ENCODE data around the gene POLR2H. TPM values are rescaled to one million over a fixed set of nuclear protein-coding genes. Genes with fewer than 3 reads are reported as not detected.

The POLR2H gene
- total RNA-seq, 1 donor = 46.9 TPM

GRCh38 chr3:184368116-184368515, 6.6 kb downstream of the POLR2H start:
- DNase-seq (ENCODE audit: low read depth in 2 of 3, low spot score in 2 of 3) = no peak

DNA sequence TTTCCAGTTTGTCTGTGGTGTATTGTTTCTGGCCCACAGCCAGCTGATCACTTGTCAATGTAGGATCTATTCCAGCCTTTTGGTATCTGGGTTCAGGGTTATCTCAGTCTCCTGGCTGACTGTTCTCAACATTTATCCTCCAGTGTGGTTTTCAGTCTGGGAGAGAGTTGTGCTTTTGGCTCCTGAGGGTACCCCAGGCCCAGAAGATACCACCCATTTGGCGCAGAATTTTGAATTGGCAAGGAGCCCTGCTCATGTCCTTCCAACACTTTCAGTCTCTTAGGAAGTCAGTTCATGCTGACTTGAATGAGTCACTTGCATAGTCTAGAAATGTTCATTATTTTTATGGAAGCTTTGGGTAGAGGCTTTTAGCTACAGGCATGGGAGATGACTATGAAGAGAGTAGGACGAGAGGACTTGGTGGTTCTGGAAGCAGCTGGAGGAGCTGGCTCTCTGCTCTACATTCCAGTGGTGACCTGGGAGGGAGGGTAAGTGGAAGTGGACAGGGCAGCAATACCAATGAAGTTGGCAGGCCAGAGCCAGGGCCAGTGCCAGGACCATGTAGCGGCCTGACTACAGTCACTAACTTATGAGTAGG, 7.2 kb downstream of the POLR2H start:
- DNase-seq (ENCODE audit: low read depth in 2 of 3, low spot score in 2 of 3) = no peak

DNA sequence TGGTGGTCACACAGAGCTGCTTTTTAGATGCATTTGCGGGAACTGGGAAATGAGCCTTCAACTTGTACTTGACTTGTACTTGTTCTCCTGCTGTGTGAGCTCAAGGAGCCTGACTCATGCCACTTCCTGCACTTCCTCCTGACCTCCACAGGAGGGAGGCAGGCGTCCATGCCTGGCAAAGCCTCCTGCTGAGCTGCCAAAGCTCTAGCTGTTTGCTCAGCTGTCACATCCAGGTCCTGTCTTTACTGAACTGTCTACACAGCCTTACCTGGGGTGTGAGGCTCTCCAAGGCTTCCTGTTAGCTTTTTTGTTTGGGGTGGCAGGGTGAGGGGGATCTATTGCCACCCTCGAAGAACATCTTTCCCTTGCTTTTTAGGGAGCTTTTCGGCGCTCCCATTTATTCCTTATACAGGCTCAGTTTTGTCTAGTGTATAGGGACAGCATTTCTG, 10.1 kb downstream of the POLR2H start:
- DNase-seq (ENCODE audit: low read depth in 2 of 3, low spot score in 2 of 3) = peak in 2 of 3 donors; percentile 82 to 90

GRCh38 chr3:184372296-184372821, 10.8 kb downstream of the POLR2H start:
- DNase-seq (ENCODE audit: low read depth in 2 of 3, low spot score in 2 of 3) = no peak

- no peak for DNase-seq (ENCODE audit: low read depth in 2 of 3, low spot score in 2 of 3)
These were observed 11.4 kb downstream of the POLR2H start for GRCh38 chr3:184372911-184373310.

DNA sequence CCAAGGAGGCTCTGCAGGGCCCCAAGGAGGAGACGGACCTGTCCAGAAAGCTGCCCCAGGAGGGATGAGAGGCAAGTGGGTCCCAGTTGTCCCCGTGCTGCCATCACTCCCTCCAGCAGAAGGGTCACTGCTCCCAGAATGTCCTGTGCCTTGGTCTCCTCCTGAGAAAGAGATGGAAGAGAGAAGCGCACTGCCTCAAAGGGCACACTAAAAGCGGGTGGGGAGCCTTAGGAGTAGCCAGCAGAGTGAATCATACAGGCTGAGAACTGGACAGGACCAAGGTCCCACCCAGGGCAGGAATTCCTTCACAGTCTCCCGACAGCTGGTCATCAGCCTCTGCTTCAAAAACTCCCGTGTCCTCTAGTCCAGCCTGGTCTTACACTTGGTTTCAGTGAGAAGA, 11.9 kb downstream of the POLR2H start:
- DNase-seq (ENCODE audit: low read depth in 2 of 3, low spot score in 2 of 3) = no peak

GRCh38 chr3:184375747-184376461, 14.4 kb downstream of the POLR2H start:
- DNase-seq (ENCODE audit: low read depth in 2 of 3, low spot score in 2 of 3) = no peak

DNA sequence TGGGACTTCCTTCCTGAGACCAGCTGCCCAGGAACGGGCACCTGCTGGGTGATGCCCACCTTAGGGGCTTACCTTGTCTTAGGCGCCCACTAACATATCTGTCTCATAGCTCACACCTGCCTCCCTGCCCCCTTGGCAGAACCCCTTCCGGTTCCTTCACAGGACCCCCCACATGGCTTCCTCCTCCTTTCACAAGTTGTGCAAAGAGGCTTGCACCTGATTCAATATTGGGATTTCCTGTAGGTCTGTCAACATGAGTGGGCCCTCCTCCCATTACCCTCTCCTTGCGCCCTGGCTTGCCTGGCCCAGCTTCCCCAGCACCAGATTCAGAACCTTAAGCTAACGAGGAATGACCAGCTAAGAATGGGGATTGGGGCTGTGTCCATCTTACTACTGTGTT, 15.9 kb downstream of the POLR2H start:
- no peak for DNase-seq (ENCODE audit: low read depth in 2 of 3, low spot score in 2 of 3)

DNA sequence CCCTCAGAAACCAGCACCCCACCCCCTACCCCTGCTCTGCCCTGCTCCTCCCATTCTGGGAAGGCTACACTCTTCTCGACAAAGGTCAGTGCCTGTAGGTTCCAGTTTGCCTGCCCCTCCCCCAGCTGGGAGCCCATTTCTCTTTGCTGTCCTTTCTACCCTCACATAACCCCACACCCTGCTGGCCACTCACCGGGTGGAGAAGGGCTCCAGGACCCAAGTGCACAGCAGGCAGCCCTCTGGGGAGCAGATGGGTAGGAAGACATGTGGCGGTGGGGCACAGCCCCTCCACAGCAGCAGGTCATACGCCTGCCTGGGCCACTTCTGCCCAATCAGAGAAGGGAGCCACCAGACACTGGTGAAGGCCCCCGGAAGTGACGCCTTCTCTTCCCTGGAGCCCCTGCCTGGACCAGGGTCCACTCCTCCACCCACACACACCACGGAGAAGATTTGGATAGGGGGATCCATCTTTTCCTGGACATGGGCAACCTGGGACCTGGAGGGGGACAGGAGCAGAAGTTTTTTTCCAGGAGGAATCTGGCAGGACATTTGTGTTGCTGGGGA, 16.5 kb downstream of the POLR2H start, which contains the start of gene THPO:
Gene THPO, minus strand, starts transcription at position 326 of the 564 bp plus-strand sequence. CDS start 1,948 bp downstream, outside the sequence.
- DNase-seq (ENCODE audit: low read depth in 2 of 3, low spot score in 2 of 3) = no peak

- DNase-seq (ENCODE audit: low read depth in 2 of 3, low spot score in 2 of 3) = no peak
These were observed 17.3 kb downstream of the POLR2H start for GRCh38 chr3:184378651-184379357.

GRCh38 chr3:184379358-184380184, 18.1 kb downstream of the POLR2H start, which contains the start of gene CHRD:
Gene CHRD (plus strand): TSS chr3:184380054. CDS start chr3:184380319, 265 bp downstream.
- no peak for DNase-seq (ENCODE audit: low read depth in 2 of 3, low spot score in 2 of 3)

GRCh38 chr3:184380185-184380626, 18.7 kb downstream of the POLR2H start:
- DNase-seq (ENCODE audit: low read depth in 2 of 3, low spot score in 2 of 3) = peak in 2 of 3 donors; percentile 37 to 45

DNA sequence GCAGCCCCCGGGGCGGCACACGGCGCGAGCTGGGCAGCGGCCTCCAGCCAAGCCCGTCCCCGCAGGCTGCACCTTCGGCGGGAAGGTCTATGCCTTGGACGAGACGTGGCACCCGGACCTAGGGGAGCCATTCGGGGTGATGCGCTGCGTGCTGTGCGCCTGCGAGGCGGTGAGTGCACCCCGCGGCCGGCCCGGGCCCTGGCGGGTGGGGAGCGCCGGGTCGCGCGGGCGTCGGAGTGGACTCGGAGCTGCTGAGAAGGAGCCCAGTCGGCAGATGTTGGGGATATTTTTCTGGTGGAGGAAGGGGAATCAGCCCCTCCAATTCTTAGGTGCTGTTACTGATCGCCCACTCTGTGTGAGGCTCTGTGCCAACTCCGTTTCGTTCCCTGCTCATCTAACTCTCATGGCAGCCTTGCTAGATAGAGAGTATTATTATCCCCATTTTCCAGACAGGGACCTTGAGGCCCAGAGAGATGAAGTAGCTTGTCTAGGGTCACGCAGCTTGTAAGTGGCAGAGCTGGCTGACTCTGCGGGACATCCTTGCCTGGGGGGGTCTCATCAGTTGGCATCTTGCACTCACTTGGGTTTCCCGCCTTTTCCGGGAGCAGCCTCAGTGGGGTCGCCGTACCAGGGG, 19.2 kb downstream of the POLR2H start:
- DNase-seq (ENCODE audit: low read depth in 2 of 3, low spot score in 2 of 3) = no peak

DNA sequence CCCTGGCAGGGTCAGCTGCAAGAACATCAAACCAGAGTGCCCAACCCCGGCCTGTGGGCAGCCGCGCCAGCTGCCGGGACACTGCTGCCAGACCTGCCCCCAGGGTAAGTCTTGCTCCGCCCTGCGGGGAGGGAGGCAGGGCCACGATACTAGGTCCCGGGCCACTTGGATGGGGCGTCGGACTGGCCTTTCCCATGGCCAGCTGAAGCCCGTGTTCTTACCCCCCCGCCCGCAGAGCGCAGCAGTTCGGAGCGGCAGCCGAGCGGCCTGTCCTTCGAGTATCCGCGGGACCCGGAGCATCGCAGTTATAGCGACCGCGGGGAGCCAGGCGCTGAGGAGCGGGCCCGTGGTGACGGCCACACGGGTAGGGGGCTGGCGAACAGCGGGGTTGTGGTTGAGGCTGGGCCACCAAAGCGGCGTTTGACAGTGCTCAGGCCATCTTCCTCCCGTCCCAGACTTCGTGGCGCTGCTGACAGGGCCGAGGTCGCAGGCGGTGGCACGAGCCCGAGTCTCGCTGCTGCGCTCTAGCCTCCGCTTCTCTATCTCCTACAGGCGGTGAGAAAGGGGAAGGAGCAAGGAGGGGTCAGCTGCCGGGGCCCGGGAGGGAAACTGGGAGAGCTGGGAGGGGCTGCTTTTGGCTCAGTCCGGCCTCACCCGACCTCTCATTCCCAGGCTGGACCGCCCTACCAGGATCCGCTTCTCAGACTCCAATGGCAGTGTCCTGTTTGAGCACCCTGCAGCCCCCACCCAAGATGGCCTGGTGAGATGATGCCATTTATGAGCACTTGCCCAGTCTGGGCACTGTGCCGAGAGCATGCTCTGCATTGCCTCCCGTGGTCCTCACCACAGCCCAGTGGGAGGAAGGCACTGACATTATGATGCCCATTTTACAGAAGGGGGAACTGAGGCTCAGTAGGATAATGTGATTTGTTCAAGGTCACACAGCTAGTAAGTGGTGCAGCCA, 20.0 kb downstream of the POLR2H start:
- peak in 2 of 3 donors; percentile 46 to 59 for DNase-seq (ENCODE audit: low read depth in 2 of 3, low spot score in 2 of 3)

DNA sequence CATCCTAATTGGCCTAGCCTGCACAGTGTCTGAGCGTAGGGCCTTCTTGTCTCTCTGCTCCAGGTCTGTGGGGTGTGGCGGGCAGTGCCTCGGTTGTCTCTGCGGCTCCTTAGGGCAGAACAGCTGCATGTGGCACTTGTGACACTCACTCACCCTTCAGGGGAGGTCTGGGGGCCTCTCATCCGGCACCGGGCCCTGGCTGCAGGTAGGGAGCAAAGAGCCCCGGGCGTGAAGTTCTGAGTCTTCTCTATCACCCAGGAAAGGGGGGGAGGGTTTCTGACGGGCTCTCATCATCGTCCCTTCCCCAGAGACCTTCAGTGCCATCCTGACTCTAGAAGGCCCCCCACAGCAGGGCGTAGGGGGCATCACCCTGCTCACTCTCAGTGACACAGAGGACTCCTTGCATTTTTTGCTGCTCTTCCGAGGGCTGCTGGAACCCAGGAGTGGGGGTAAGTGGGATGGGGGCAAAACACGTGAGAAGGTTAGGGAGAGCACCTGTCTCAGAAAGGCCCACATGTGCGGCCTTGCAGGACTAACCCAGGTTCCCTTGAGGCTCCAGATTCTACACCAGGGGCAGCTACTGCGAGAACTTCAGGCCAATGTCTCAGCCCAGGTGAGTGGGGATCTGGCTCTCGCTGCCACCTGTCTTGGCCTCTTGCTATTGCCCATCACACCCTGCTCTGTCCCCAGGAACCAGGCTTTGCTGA, 21.0 kb downstream of the POLR2H start:
- DNase-seq (ENCODE audit: low read depth in 2 of 3, low spot score in 2 of 3) = no peak

- DNase-seq (ENCODE audit: low read depth in 2 of 3, low spot score in 2 of 3) = no peak
These were observed 21.7 kb downstream of the POLR2H start for GRCh38 chr3:184383033-184383740.

DNA sequence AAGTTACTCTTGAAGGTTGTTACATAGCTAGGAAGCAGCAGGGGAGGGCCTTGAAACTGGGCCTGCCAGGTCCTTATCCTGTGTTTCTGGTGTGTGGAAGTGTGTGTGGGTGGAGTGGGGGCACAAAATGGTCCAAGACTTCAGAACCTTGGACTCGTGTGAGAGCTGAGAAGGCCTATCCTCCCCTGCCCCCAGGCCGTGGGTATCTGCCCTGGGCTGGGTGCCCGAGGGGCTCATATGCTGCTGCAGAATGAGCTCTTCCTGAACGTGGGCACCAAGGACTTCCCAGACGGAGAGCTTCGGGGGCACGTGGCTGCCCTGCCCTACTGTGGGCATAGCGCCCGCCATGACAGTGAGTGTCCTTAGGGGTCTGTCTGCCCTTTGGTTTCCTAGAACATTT, 22.8 kb downstream of the POLR2H start:
- no peak for DNase-seq (ENCODE audit: low read depth in 2 of 3, low spot score in 2 of 3)
